ENCODE data around the gene FAM50B. TPM values are rescaled to one million over a fixed set of nuclear protein-coding genes. Genes with fewer than 3 reads are reported as not detected.
A peak's percentile ranks its signal among the peaks of the same experiment; 100 is the strongest.

Gene FAM50B
- total RNA-seq (8.3 and 9.8 TPM in 2 replicates), polyA plus RNA-seq (3.0 and 4.2 TPM in 2 replicates), polyA minus RNA-seq (9.1 and 11.6 TPM in 2 replicates)
- 8.7 TPM for total RNA-seq (2013)

GRCh38 chr6:3848925-3849605 lies at the start of gene FAM50B:
FAM50B (plus strand) TSS chr6:3849373; CDS start chr6:3849812, 439 bp downstream.
- H3K9me3 Mint-ChIP-seq (ENCODE audit: insufficient read depth): no peaks in the 10 kb centered on the region
- peak within 1 kb of the TSS; percentile 94 for H3K27ac Mint-ChIP-seq
- H3K27me3 Mint-ChIP-seq: no peaks in the 10 kb centered on the region
- Histone ChIP-seq H3K27ac (ENCODE audit: low read length in 2 of 2) (peak within 1 kb of the TSS; percentile 54 to 65), H4K20me1 (ENCODE audit: control insufficient read depth, insufficient read depth, low read length, poor library complexity, severe bottlenecking) (no peaks in the 10 kb centered on the region), H3K79me2 (ENCODE audit: control insufficient read depth, insufficient read depth, low read length) (no peaks in the 10 kb centered on the region), H2AFZ (ENCODE audit: insufficient read depth, low read depth, low read length, poor library complexity, severe bottlenecking) (peak within 1 kb of the TSS; percentile 67), H3K4me3 (ENCODE audit: control extremely low read depth in 1 of 5, extremely low read depth in 1 of 5, insufficient read depth in 1 of 5, low read depth in 2 of 5, low read length in 4 of 5) (peak within 1 kb of the TSS; percentile 11 to 66 (median 65)), H3K36me3 (replicated peaks in 1 of 2; ENCODE audit: control extremely low read depth in 1 of 2, control insufficient read depth in 1 of 2, extremely low read depth in 1 of 2, insufficient read depth in 2 of 2, low read length in 1 of 2) (no peaks in the 10 kb centered on the region), H3K27me3 (replicated peaks in 1 of 4; ENCODE audit: control extremely low read depth in 1 of 4, control insufficient read depth in 3 of 4, insufficient read depth in 4 of 4, low read length in 3 of 4) (no peaks in the 10 kb centered on the region), H3K9me3 (ENCODE audit: control extremely low read depth in 1 of 3, control insufficient read depth in 2 of 3, insufficient read depth in 1 of 3, low read length in 2 of 3) (peaks cover 0 to 21% (median 0%) of the 10 kb centered on the region in 3 donors), H3K4me1 (ENCODE audit: control insufficient read depth in 2 of 2, insufficient read depth in 2 of 2, low read length in 2 of 2) (peaks cover 6 to 21% of the 10 kb centered on the region in 2 donors), H3K4me2 (replicated peaks; ENCODE audit: low read depth, low read length, poor library complexity, severe bottlenecking) (peak within 1 kb of the TSS; percentile 77), H3K9ac (ENCODE audit: low read length) (peak within 1 kb of the TSS; percentile 74)
- H3K4me3 Mint-ChIP-seq: peak within 1 kb of the TSS; percentile 90
- intact Hi-C loops (cut with micrococcal nuclease): loop anchor here (1.0 to 5.0 kb wide), 6 partner anchors 47 to 169 kb away; no protein-coding TSS in a partner anchor
- ATAC-seq (ENCODE audit: low read depth) (peak; percentile 94), DNase-seq (peak; percentile 92)
- POLR2A ChIA-PET: interaction anchor here (1.0 to 1.6 kb wide), 6 partner anchors 90 to 172 kb away, joined by 3 to 13 read pairs (median 6); partner anchors contain the start of gene PXDC1
- peaks cover 21% of the 10 kb centered on the region for H3K4me1 Mint-ChIP-seq
- no peak for TF ChIP-seq EZH2 (IDR thresholded peaks at IDR 0.05; ENCODE audit: borderline replicate concordance, insufficient read depth, low read depth, low read length, poor library complexity, severe bottlenecking)
- peak; percentile 84 for TF ChIP-seq CTCF (IDR thresholded peaks at IDR 0.05)
- WGBS (ENCODE audit: insufficient coverage): 42% methylated on average over 49 of the region's 49 CpGs
- CTCF ChIA-PET: interaction anchor here (0.8 to 4.8 kb wide), 21 partner anchors 13 to 1284 kb away, joined by 3 to 82 read pairs (median 5); partner anchors contain the start of gene ECI2

- Histone ChIP-seq H3K79me2 (ENCODE audit: control insufficient read depth, insufficient read depth, low read length) (no peaks in the 10 kb centered on the region), H3K9me3 (ENCODE audit: control extremely low read depth in 1 of 3, control insufficient read depth in 2 of 3, insufficient read depth in 1 of 3, low read length in 2 of 3) (peaks cover 0 to 5% (median 0%) of the 10 kb centered on the region in 3 donors), H2AFZ (ENCODE audit: insufficient read depth, low read depth, low read length, poor library complexity, severe bottlenecking) (no peak overlapping the region), H4K20me1 (ENCODE audit: control insufficient read depth, insufficient read depth, low read length, poor library complexity, severe bottlenecking) (no peaks in the 10 kb centered on the region), H3K27me3 (replicated peaks in 1 of 4; ENCODE audit: control extremely low read depth in 1 of 4, control insufficient read depth in 3 of 4, insufficient read depth in 4 of 4, low read length in 3 of 4) (no peaks in the 10 kb centered on the region), H3K4me2 (replicated peaks; ENCODE audit: low read depth, low read length, poor library complexity, severe bottlenecking) (no peak overlapping the region), H3K9ac (ENCODE audit: low read length) (no peak overlapping the region), H3K4me1 (ENCODE audit: control insufficient read depth in 2 of 2, insufficient read depth in 2 of 2, low read length in 2 of 2) (peaks cover 16 to 22% of the 10 kb centered on the region in 2 donors), H3K36me3 (replicated peaks in 1 of 2; ENCODE audit: control extremely low read depth in 1 of 2, control insufficient read depth in 1 of 2, extremely low read depth in 1 of 2, insufficient read depth in 2 of 2, low read length in 1 of 2) (no peaks in the 10 kb centered on the region), H3K27ac (ENCODE audit: low read length in 2 of 2) (no peak overlapping the region), H3K4me3 (ENCODE audit: control extremely low read depth in 1 of 5, extremely low read depth in 1 of 5, insufficient read depth in 1 of 5, low read depth in 2 of 5, low read length in 4 of 5) (no peak overlapping the region)
- ChIA-PET POLR2A (no interaction called here), CTCF (no interaction called here)
- intact Hi-C loops (cut with micrococcal nuclease): loop anchor here (5.0 kb wide), 1 partner anchor 48 kb away; the partner anchor contains the start of gene FAM50B
- Mint-ChIP-seq H3K4me3 (no peak overlapping the region), H3K27me3 (no peaks in the 10 kb centered on the region), H3K27ac (no peak overlapping the region), H3K9me3 (ENCODE audit: insufficient read depth) (no peaks in the 10 kb centered on the region), H3K4me1 (peaks cover 46% of the 10 kb centered on the region)
- TF ChIP-seq CTCF (IDR thresholded peaks at IDR 0.05): no peak
- no peak for TF ChIP-seq EZH2 (IDR thresholded peaks at IDR 0.05; ENCODE audit: borderline replicate concordance, insufficient read depth, low read depth, low read length, poor library complexity, severe bottlenecking)
- no peak for ATAC-seq (ENCODE audit: low read depth)
- DNase-seq: no peak
- WGBS (ENCODE audit: insufficient coverage): 100% methylated on average over 1 of the region's 6 CpGs
Observed at GRCh38 chr6:3799719-3800118, 49.5 kb upstream of the FAM50B start.

All from B cell (primary cell).